GM12864 (cell line): Measurements from ENCODE around the gene ITSN1.

Experiments
- DNase-seq: peaks from one replicate; pipeline ENCODE4 v3.0.0-alpha.2; 2011; ENCODE audit warnings: low read depth
- H3K4me3 ChIP-seq: 2 replicates; pipeline ENCODE4 v1.5.1; 2011; ENCODE audit warnings: mild to moderate bottlenecking, low read depth, low read length, control low read depth
- CTCF ChIP-seq: IDR thresholded peaks from 2 replicates; pipeline ENCODE4 v1.5.1; 2011; ENCODE audit warnings: low read depth, mild to moderate bottlenecking, moderate library complexity, low read length, control low read depth, inconsistent platforms; ENCODE audit errors: missing control alignments

Gene ITSN1

GRCh38 chr21:33684068-33684467, 41.8 kb downstream of the ITSN1 start:
- no peak for DNase-seq
- no peak overlapping the region for H3K4me3 ChIP-seq
- no peak for TF ChIP-seq CTCF

- DNase-seq, result no peak
- TF ChIP-seq CTCF, result no peak
- H3K4me3 ChIP-seq, result no peak overlapping the region
These were observed 42.7 kb downstream of the ITSN1 start for GRCh38 chr21:33684923-33685560.

GRCh38 chr21:33685613-33686197, 43.4 kb downstream of the ITSN1 start:
- H3K4me3 ChIP-seq, result no peak overlapping the region
- no peak for TF ChIP-seq CTCF

GRCh38 chr21:33686386-33686785, 44.1 kb downstream of the ITSN1 start:
- no peak overlapping the region for H3K4me3 ChIP-seq
- DNase-seq, result no peak
- no peak for TF ChIP-seq CTCF

More at GRCh38 chr21:33685613-33686197, 43.4 kb downstream of the ITSN1 start:
- DNase-seq, result no peak

- no peak overlapping the region for H3K4me3 ChIP-seq
- no peak for TF ChIP-seq CTCF
- no peak for DNase-seq
These were observed 45.3 kb downstream of the ITSN1 start for GRCh38 chr21:33687634-33688033.

- H3K4me3 ChIP-seq, result no peak overlapping the region
- no peak for DNase-seq
- no peak for TF ChIP-seq CTCF
These were observed 46.1 kb downstream of the ITSN1 start for GRCh38 chr21:33688353-33688752.

- TF ChIP-seq CTCF, result no peak
- DNase-seq, result peak; percentile 15
- H3K4me3 ChIP-seq, result no peak overlapping the region
These were observed 48.6 kb downstream of the ITSN1 start for GRCh38 chr21:33690874-33691273.
